K562 (cell line): ENCODE data around the gene ZNF816. TPM values are rescaled to one million over a fixed set of nuclear protein-coding genes. Genes with fewer than 3 reads are reported as not detected.

ENCODE experiments used
- CTBP1 ChIP-seq: fragments of 450-650 bp; IDR thresholded peaks from 2 replicates; pipeline ENCODE4 v1.6.1; 2016; ENCODE audit warnings: borderline replicate concordance
- HNRNPL ChIP-seq: fragments of 200-400 bp; formaldehyde crosslinking; IDR thresholded peaks from 2 replicates; pipeline ENCODE4 v1.6.1; 2017; ENCODE audit warnings: low read depth, mild to moderate bottlenecking, low read length
- MEF2A ChIP-seq: IDR thresholded peaks from 2 replicates; pipeline ENCODE4 v1.6.1; 2011; ENCODE audit warnings: low read depth, mild to moderate bottlenecking, low read length, moderate library complexity; ENCODE audit not compliant: control insufficient read depth
- MEF2D ChIP-seq: conservative IDR thresholded peaks from 2 replicates; pipeline ENCODE4 v1.6.1; 2016; ENCODE audit warnings: low read depth, missing genetic modification characterization, missing compliant biosample characterization
- ZNF124 ChIP-seq: sonication (generic); formaldehyde crosslinking; IDR thresholded peaks from 2 replicates; pipeline ENCODE4 v1.8.1; 2022; ENCODE audit warnings: missing genetic modification reagents
- ZNF24 ChIP-seq: fragments of 450-650 bp; IDR thresholded peaks from 2 replicates; pipeline ENCODE4 v1.6.1; 2016
- ZNF445 ChIP-seq: fragments of 250-450 bp; sonication (Bioruptor Pico); IDR thresholded peaks from 2 replicates; pipeline ENCODE4 v1.4.0; 2020; ENCODE audit warnings: low read depth, mild to moderate bottlenecking, moderate library complexity
- ZNF830 ChIP-seq: fragments of 250-450 bp; sonication (Bioruptor Pico); IDR thresholded peaks from 2 replicates; pipeline ENCODE4 v1.5.0; 2021; ENCODE audit warnings: mild to moderate bottlenecking
- polyA plus RNA-seq, 8 experiments: library from polyadenylated mRNA; depleted of rRNA in 4 of 8; stranded (reverse) in 5 of 8; unstranded in 3 of 8; fragments of >200 nt; fragmentation: Nextera tagmentation in 2 of 8; fragmentation: Illumina TruSeq in 1 of 8; extraction: Ambion mirVana in 2 of 8; extraction: Trizol in 1 of 8; gene quantifications; 2 replicates each; pipeline versions ENCODE4 v1.2.1 to v1.2.3, GENCODE V29; 2011 to 2014; ENCODE audit warnings: inconsistent platforms in 1 of 8, missing spikeins in 1 of 8
- total RNA-seq, 7 experiments: library from RNA; depleted of rRNA in 6 of 7; stranded (reverse); fragments of >200 nt in 6 of 7; fragmentation: Illumina TruSeq in 2 of 7; extraction: Trizol in 2 of 7; gene quantifications; 2 replicates each; pipeline versions ENCODE4 v1.2.1 to v1.2.3, GENCODE V29; 2011 to 2021; ENCODE audit warnings: low replicate concordance in 1 of 7
- TF ChIP-seq, protein P1 (sequence below): sonication (generic); formaldehyde crosslinking; IDR thresholded peaks from 2 replicates; pipeline ENCODE4 v1.8.1; 2023; ENCODE audit warnings: mild to moderate bottlenecking, missing genetic modification reagents
- TF ChIP-seq, protein P2 (sequence below): fragments of 250-450 bp; sonication (Bioruptor Pico); IDR thresholded peaks from 2 replicates; pipeline ENCODE4 v1.9.0; 2021; ENCODE audit warnings: mild to moderate bottlenecking
- TF ChIP-seq, protein P3 (sequence below), 2 experiments: IDR thresholded peaks; 2 replicates each; pipeline ENCODE4 v1.6.1; 2011; ENCODE audit warnings: borderline replicate concordance in 1 of 2, control low read depth in 1 of 2, low read depth in 1 of 2, low read length in 1 of 2, mild to moderate bottlenecking in 1 of 2, mixed read lengths in 1 of 2, moderate library complexity in 1 of 2; ENCODE audit not compliant: insufficient read depth in 1 of 2, insufficient read length in 1 of 2, poor library complexity in 1 of 2, severe bottlenecking in 1 of 2; ENCODE audit errors: extremely low read depth in 1 of 2
- TF ChIP-seq, protein P4 (sequence below): fragments of 250-450 bp; sonication (Bioruptor Pico); IDR thresholded peaks from 2 replicates; pipeline ENCODE4 v1.6.1; 2021; ENCODE audit warnings: mild to moderate bottlenecking
- TF ChIP-seq, protein P5 (sequence below): fragments of 450-650 bp; IDR thresholded peaks from 2 replicates; pipeline ENCODE4 v1.6.1; 2016; ENCODE audit warnings: mild to moderate bottlenecking

ZNF816 gene
- total and polyA plus RNA-seq, 9 of the 15 experiments (the other 6 are each of a cell fraction or from before 2014, with no cell fraction given) = 8.6 to 23.4 (median 13.0) TPM

DNA sequence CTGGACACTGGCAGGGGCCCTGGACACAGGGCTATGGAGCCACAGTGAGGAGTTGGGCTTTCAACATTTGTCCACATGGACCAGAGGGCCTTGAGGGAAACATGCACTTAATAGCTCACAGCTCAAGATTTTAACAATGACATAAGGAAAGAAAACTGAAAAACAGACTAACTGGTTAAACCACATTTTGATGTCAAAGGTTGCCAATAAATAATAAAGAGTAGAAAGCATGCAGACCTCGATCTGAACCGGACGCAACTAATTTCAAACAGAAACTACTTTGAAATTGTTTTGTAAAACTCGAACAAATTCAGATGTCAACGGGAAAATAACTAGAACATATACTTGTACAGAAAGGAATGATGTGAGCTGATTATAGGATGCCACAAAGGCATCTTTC, 23.9 kb downstream of the ZNF816 start (continued):
- TF ChIP-seq, protein P1, sequence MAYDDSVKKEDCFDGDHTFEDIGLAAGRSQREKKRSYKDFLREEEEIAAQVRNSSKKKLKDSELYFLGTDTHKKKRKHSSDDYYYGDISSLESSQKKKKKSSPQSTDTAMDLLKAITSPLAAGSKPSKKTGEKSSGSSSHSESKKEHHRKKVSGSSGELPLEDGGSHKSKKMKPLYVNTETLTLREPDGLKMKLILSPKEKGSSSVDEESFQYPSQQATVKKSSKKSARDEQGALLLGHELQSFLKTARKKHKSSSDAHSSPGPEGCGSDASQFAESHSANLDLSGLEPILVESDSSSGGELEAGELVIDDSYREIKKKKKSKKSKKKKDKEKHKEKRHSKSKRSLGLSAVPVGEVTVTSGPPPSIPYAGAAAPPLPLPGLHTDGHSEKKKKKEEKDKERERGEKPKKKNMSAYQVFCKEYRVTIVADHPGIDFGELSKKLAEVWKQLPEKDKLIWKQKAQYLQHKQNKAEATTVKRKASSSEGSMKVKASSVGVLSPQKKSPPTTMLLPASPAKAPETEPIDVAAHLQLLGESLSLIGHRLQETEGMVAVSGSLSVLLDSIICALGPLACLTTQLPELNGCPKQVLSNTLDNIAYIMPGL = no peak
- TF ChIP-seq, protein P2, sequence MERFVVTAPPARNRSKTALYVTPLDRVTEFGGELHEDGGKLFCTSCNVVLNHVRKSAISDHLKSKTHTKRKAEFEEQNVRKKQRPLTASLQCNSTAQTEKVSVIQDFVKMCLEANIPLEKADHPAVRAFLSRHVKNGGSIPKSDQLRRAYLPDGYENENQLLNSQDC (CRISPR knock-in tag) = no peak
- no peak for TF ChIP-seq ZNF24
- no peak for TF ChIP-seq MEF2D
- TF ChIP-seq ZNF830 (CRISPR knock-in tag) = no peak
- TF ChIP-seq ZNF124 (CRISPR knock-in tag) = no peak
- TF ChIP-seq MEF2A = no peak
- TF ChIP-seq, protein P3, sequence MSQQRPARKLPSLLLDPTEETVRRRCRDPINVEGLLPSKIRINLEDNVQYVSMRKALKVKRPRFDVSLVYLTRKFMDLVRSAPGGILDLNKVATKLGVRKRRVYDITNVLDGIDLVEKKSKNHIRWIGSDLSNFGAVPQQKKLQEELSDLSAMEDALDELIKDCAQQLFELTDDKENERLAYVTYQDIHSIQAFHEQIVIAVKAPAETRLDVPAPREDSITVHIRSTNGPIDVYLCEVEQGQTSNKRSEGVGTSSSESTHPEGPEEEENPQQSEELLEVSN (IDR thresholded peaks at IDR 0.05; ENCODE audit: borderline replicate concordance in 1 of 2, extremely low read depth in 1 of 2, insufficient read depth in 1 of 2, insufficient read length in 1 of 2, low read depth in 1 of 2, low read length in 1 of 2, poor library complexity in 1 of 2, severe bottlenecking in 1 of 2) = no peak
- no peak for TF ChIP-seq HNRNPL
- TF ChIP-seq, protein P4, sequence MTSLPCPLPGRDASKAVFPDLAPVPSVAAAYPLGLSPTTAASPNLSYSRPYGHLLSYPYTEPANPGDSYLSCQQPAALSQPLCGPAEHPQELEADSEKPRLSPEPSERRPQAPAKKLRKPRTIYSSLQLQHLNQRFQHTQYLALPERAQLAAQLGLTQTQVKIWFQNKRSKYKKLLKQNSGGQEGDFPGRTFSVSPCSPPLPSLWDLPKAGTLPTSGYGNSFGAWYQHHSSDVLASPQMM (CRISPR knock-in tag) = no peak
- no peak for TF ChIP-seq CTBP1
- TF ChIP-seq, protein P5, sequence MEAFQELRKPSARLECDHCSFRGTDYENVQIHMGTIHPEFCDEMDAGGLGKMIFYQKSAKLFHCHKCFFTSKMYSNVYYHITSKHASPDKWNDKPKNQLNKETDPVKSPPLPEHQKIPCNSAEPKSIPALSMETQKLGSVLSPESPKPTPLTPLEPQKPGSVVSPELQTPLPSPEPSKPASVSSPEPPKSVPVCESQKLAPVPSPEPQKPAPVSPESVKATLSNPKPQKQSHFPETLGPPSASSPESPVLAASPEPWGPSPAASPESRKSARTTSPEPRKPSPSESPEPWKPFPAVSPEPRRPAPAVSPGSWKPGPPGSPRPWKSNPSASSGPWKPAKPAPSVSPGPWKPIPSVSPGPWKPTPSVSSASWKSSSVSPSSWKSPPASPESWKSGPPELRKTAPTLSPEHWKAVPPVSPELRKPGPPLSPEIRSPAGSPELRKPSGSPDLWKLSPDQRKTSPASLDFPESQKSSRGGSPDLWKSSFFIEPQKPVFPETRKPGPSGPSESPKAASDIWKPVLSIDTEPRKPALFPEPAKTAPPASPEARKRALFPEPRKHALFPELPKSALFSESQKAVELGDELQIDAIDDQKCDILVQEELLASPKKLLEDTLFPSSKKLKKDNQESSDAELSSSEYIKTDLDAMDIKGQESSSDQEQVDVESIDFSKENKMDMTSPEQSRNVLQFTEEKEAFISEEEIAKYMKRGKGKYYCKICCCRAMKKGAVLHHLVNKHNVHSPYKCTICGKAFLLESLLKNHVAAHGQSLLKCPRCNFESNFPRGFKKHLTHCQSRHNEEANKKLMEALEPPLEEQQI = no peak
- no peak for TF ChIP-seq ZNF445
